A549 (cell line): ENCODE data around the gene DHX29. TPM values are rescaled to one million over a fixed set of nuclear protein-coding genes. Genes with fewer than 3 reads are reported as not detected.

Source experiments
- ATAC-seq, 2 experiments: fragments of 200-7000 bp in 1 of 2; fragments of >200 bp in 1 of 2; cut with Nextera tagmentation in 1 of 2; cut with Tn5 transposase in 1 of 2; 3 replicates each; pipeline versions ENCODE4 v1.8.0 to v1.9.1; 2018 to 2020; ENCODE audit warnings: mild to moderate bottlenecking in 1 of 2, moderate library complexity in 1 of 2
- CTCF ChIA-PET: fragments of 300-600 bp; sonication (Branson Sonifier 250); formaldehyde crosslinking; extraction: SDS; loops from one replicate; lab custom pipeline; 2021; ENCODE audit warnings: antibody characterized with exemption, inconsistent platforms; lab: Yijun Ruan, JAX
- POLR2A ChIA-PET: fragments of 350-600 bp; formaldehyde crosslinking; extraction: SDS; loops from one replicate; lab custom pipeline; 2021; ENCODE audit warnings: antibody characterized with exemption, inconsistent platforms; lab: Yijun Ruan, JAX
- DNase-seq, 2 experiments: peaks; one replicate each; pipeline versions ENCODE4 v3.0.0 to v3.0.0-alpha.2; 2011 to 2016; ENCODE audit warnings: low read depth in 1 of 2, low spot score in 1 of 2
- FAIRE-seq: peaks from 2 replicates; lab custom pipeline; 2011; peaks lifted over from hg19 to GRCh38; lab: Jason Lieb, UNC
- H3K27ac ChIP-seq, 2 experiments: fragments of >200 bp; sonication (Bioruptor Twin); formaldehyde crosslinking; 3 replicates each; pipeline ENCODE4 v1.5.1; 2016 to 2017
- H3K4me1 ChIP-seq: fragments of >200 bp; sonication (Bioruptor Twin); formaldehyde crosslinking; 3 replicates; pipeline ENCODE4 v1.6.1; 2016
- H3K4me2 ChIP-seq: fragments of >200 bp; sonication (Bioruptor Twin); formaldehyde crosslinking; 3 replicates; pipeline ENCODE4 v1.6.1; 2016
- H3K4me3 ChIP-seq: fragments of >200 bp; sonication (Bioruptor Twin); formaldehyde crosslinking; 3 replicates; pipeline ENCODE4 v1.5.1; 2016
- H3K9me3 ChIP-seq: fragments of >200 bp; sonication (Bioruptor Twin); formaldehyde crosslinking; 3 replicates; pipeline ENCODE4 v1.6.1; 2016
- ATOH8 ChIP-seq: fragments of 250-450 bp; sonication (Bioruptor Pico); IDR thresholded peaks from 2 replicates; pipeline ENCODE4 v1.5.0; 2020; ENCODE audit warnings: low read depth, mild to moderate bottlenecking, moderate library complexity
- CEBPB ChIP-seq, 2 experiments: fragments of >200 bp in 1 of 2; sonication (Bioruptor Twin) in 1 of 2; formaldehyde crosslinking in 1 of 2; IDR thresholded peaks; 2 replicates each; pipeline ENCODE4 v1.6.1; 2012 to 2016
- CTCF ChIP-seq: fragments of >200 bp; sonication (Bioruptor Twin); formaldehyde crosslinking; IDR thresholded peaks from 3 replicates; pipeline ENCODE4 v1.5.1; 2016
- E2F6 ChIP-seq: IDR thresholded peaks from 2 replicates; pipeline ENCODE4 v1.6.1; 2012; ENCODE audit warnings: low read depth, borderline replicate concordance
- EHF ChIP-seq: fragments of 250-450 bp; sonication (Bioruptor Pico); IDR thresholded peaks from 2 replicates; pipeline ENCODE4 v1.5.0; 2020; ENCODE audit warnings: mild to moderate bottlenecking
- EHMT2 ChIP-seq: fragments of 200-600 bp; sonication (generic); IDR thresholded peaks from 2 replicates; pipeline ENCODE4 v1.6.1; 2016; ENCODE audit warnings: antibody characterized with exemption, low read depth, mild to moderate bottlenecking, moderate library complexity
- EP300 ChIP-seq, 2 experiments: fragments of >200 bp; sonication (Bioruptor Twin); formaldehyde crosslinking; IDR thresholded peaks; 2 replicates in 1 of 2; 3 replicates in 1 of 2; pipeline ENCODE4 v1.6.1; 2016 to 2017
- FOSB ChIP-seq: fragments of 250-450 bp; sonication (Bioruptor Pico); IDR thresholded peaks from 2 replicates; pipeline ENCODE4 v1.5.0; 2020; ENCODE audit warnings: mild to moderate bottlenecking, moderate library complexity
- GATA3 ChIP-seq: IDR thresholded peaks from 2 replicates; pipeline ENCODE4 v1.6.1; 2012; ENCODE audit warnings: borderline replicate concordance
- HEYL ChIP-seq: fragments of 250-450 bp; sonication (Bioruptor Pico); IDR thresholded peaks from 2 replicates; pipeline ENCODE4 v1.8.0; 2021; ENCODE audit warnings: mild to moderate bottlenecking, moderate library complexity
- KDM5A ChIP-seq: fragments of 200-600 bp; sonication (generic); IDR thresholded peaks from 2 replicates; pipeline ENCODE4 v1.6.1; 2016; ENCODE audit warnings: antibody characterized with exemption, mild to moderate bottlenecking
- POLR2A ChIP-seq: IDR thresholded peaks from 2 replicates; pipeline ENCODE4 v1.6.1; 2012; ENCODE audit warnings: mild to moderate bottlenecking, low read length
- RAD21 ChIP-seq, 2 experiments: fragments of >200 bp in 1 of 2; sonication (Bioruptor Twin) in 1 of 2; formaldehyde crosslinking in 1 of 2; IDR thresholded peaks in 1 of 2; conservative IDR thresholded peaks in 1 of 2; 2 replicates in 1 of 2; 3 replicates in 1 of 2; pipeline ENCODE4 v1.6.1; 2012 to 2018; ENCODE audit warnings: inconsistent platforms in 1 of 2
- RARB ChIP-seq: fragments of 250-450 bp; sonication (Bioruptor Pico); IDR thresholded peaks from 2 replicates; pipeline ENCODE4 v1.8.0; 2021; ENCODE audit warnings: mild to moderate bottlenecking, moderate library complexity
- SMC3 ChIP-seq: fragments of >200 bp; sonication (Bioruptor Twin); formaldehyde crosslinking; IDR thresholded peaks from 3 replicates; pipeline ENCODE4 v1.6.1; 2018; ENCODE audit warnings: inconsistent platforms
- USF2 ChIP-seq: fragments of 450-650 bp; IDR thresholded peaks from 2 replicates; pipeline ENCODE4 v1.6.1; 2014; ENCODE audit warnings: antibody characterized with exemption
- ZFP36 ChIP-seq: fragments of 450-650 bp; IDR thresholded peaks from 2 replicates; pipeline ENCODE4 v1.6.1; 2014; ENCODE audit warnings: borderline replicate concordance; ENCODE audit not compliant: partially characterized antibody
- WGBS: methylation state at CpG from one replicate; pipeline ENCODE4 v1.1.6; 2017; ENCODE audit errors: missing lambda C conversion rate; 5-methylcytosine and 5-hydroxymethylcytosine counted together
- polyA plus RNA-seq, 4 experiments: library from polyadenylated mRNA; depleted of rRNA in 3 of 4; stranded (reverse); fragments of >200 nt; fragmentation: RNase III in 1 of 4; extraction: RNeasy Plus Mini Kit Qiagen cat#74134 plus additional on column Dnase treatment in 1 of 4; gene quantifications; 2 replicates in 3 of 4; 3 replicates in 1 of 4; pipeline ENCODE4 v1.2.3, GENCODE V29; 2011 to 2017

Gene DHX29
- polyA plus RNA-seq, 2 of the 4 experiments (the other 2 are of a cell fraction), result 12.3 to 25.4 TPM

- TF ChIP-seq ATOH8 (CRISPR knock-in tag), result no peak
- no peak for TF ChIP-seq ZFP36
- TF ChIP-seq RARB (CRISPR knock-in tag), result no peak
Observed at GRCh38 chr5:55347786-55348185, 40.3 kb upstream of the DHX29 start (continued).

GRCh38 chr5:55345327-55345726 is 37.8 kb upstream of the DHX29 start:
- WGBS, result 83% methylated on average over 4 of the region's 4 CpGs
- no peaks in the 10 kb centered on the region for H3K4me1 ChIP-seq
- ATAC-seq (no peak), FAIRE-seq (no peak), DNase-seq (no peak)
- CTCF ChIA-PET, result interaction anchor here (1.0 kb wide), 1 partner anchor 349 kb away, joined by 4 read pairs; no protein-coding TSS in a partner anchor
- no peak overlapping the region for H3K4me2 ChIP-seq
- peaks cover 9% of the 10 kb centered on the region; the same call in 1 of the 3 replicates for H3K9me3 ChIP-seq
- no peak overlapping the region for H3K27ac ChIP-seq
- no peak overlapping the region for H3K4me3 ChIP-seq
- no peak for TF ChIP-seq HEYL (CRISPR knock-in tag)
- no peak for TF ChIP-seq KDM5A
- no peak for TF ChIP-seq EP300 (IDR thresholded peaks at IDR 0.05)
- TF ChIP-seq E2F6, result no peak
- no peak for TF ChIP-seq EHMT2
- POLR2A ChIA-PET, result no interaction called here

- WGBS, result 8% methylated on average over 2 of the region's 2 CpGs
- peak; percentile 83 for TF ChIP-seq CTCF
- TF ChIP-seq SMC3, result peak; percentile 82
- no peak for TF ChIP-seq FOSB (CRISPR knock-in tag)
- peak; percentile 62 to 64 for TF ChIP-seq RAD21 (conservative IDR thresholded peaks at IDR 0.05 in 1 of 2, IDR thresholded peaks at IDR 0.05 in 1 of 2)
- TF ChIP-seq CEBPB (IDR thresholded peaks at IDR 0.05), result peak in 1 of 2 experiments; percentile 35; a peak in 1 of 4 replicates
- TF ChIP-seq, all 56 proteins: peak for 4
- no peak overlapping the region for H3K27ac ChIP-seq
- ATAC-seq, result peak in 1 of 2 experiments; percentile 62; a peak in 2 of 6 replicates
- H3K9me3 ChIP-seq, result peaks cover 9% of the 10 kb centered on the region; the same call in 1 of the 3 replicates
- CTCF ChIA-PET, result interaction anchor here (0.8 to 1.5 kb wide), 3 partner anchors 348 to 577 kb away, joined by 3 to 14 read pairs (median 4); no protein-coding TSS in a partner anchor
- no peaks in the 10 kb centered on the region for H3K4me1 ChIP-seq
- peak; percentile 21 to 71 for DNase-seq
- H3K4me3 ChIP-seq, result no peak overlapping the region
- no peak overlapping the region for H3K4me2 ChIP-seq
- no peak for FAIRE-seq
- POLR2A ChIA-PET, result no interaction called here
Observed at GRCh38 chr5:55344392-55344992, 37.0 kb upstream of the DHX29 start.

GRCh38 chr5:55343609-55344008 is 36.1 kb upstream of the DHX29 start:
- no peak overlapping the region for H3K4me3 ChIP-seq
- POLR2A ChIA-PET, result no interaction called here
- 68% methylated on average over 1 of the region's 1 CpG for WGBS
- no peak overlapping the region for H3K4me2 ChIP-seq
- CTCF ChIA-PET, result interaction anchor here (0.8 to 1.5 kb wide), 5 partner anchors 36 to 578 kb away, joined by 3 to 14 read pairs (median 3); partner anchors contain the start of genes DHX29 and MTREX
- H3K27ac ChIP-seq, result no peak overlapping the region
- H3K4me1 ChIP-seq, result no peaks in the 10 kb centered on the region
- no peak for FAIRE-seq
- no peak for ATAC-seq
- TF ChIP-seq USF2, result no peak
- TF ChIP-seq GATA3, result no peak
- TF ChIP-seq EHF, result no peak
- TF ChIP-seq POLR2A, result no peak
- H3K9me3 ChIP-seq, result peaks cover 9% of the 10 kb centered on the region; the same call in 1 of the 3 replicates
- DNase-seq, result no peak
